HepG2 (cell line): ENCODE measurements around the gene TGM2. TPM values are rescaled to one million over a fixed set of nuclear protein-coding genes. Genes with fewer than 3 reads are reported as not detected.

Experiments
- BCL6 ChIP-seq: IDR thresholded peaks from 2 replicates; pipeline ENCODE4 v1.6.1; 2016; ENCODE audit warnings: missing genetic modification reagents, missing compliant biosample characterization
- ERF ChIP-seq: IDR thresholded peaks from 2 replicates; pipeline ENCODE4 v1.6.1; 2018; ENCODE audit warnings: missing biosample characterization, missing genetic modification reagents
- GMEB2 ChIP-seq: IDR thresholded peaks from 2 replicates; pipeline ENCODE4 v1.6.1; 2016; ENCODE audit warnings: missing biosample characterization, missing genetic modification reagents, low read depth
- HMG20A ChIP-seq: IDR thresholded peaks from 2 replicates; pipeline ENCODE4 v1.6.1; 2016; ENCODE audit warnings: borderline replicate concordance
- KDM1A ChIP-seq: IDR thresholded peaks from 2 replicates; pipeline ENCODE4 v1.6.1; 2016; ENCODE audit warnings: missing compliant biosample characterization
- NFKBIZ ChIP-seq: IDR thresholded peaks from 2 replicates; pipeline ENCODE4 v1.6.1; 2018; ENCODE audit warnings: missing genetic modification reagents, missing compliant biosample characterization
- RBM22 ChIP-seq: fragments of 200-400 bp; formaldehyde crosslinking; optimal IDR thresholded peaks from 2 replicates; pipeline ENCODE3; 2017; ENCODE audit warnings: mild to moderate bottlenecking, low read length, moderate library complexity
- SKI ChIP-seq: fragments of 450-650 bp; IDR thresholded peaks from one replicate; pipeline ENCODE4 v1.6.1; 2018; ENCODE audit warnings: mild to moderate bottlenecking; ENCODE audit not compliant: partially characterized antibody
- TCF7 ChIP-seq: sonication (generic); IDR thresholded peaks from 2 replicates; pipeline ENCODE4 v1.6.1; 2016; ENCODE audit warnings: antibody characterized with exemption, low read depth
- ZBTB42 ChIP-seq: sonication (generic); formaldehyde crosslinking; IDR thresholded peaks from 2 replicates; pipeline ENCODE4 v1.5.0; 2020; ENCODE audit warnings: mild to moderate bottlenecking, missing genetic modification reagents
- ZFYVE20 ChIP-seq: sonication (generic); formaldehyde crosslinking; IDR thresholded peaks from 2 replicates; pipeline ENCODE4 v1.8.0; 2023; ENCODE audit warnings: low read depth, mild to moderate bottlenecking, moderate library complexity, missing genetic modification reagents, borderline replicate concordance
- ZNF350 ChIP-seq: sonication (generic); formaldehyde crosslinking; IDR thresholded peaks from 2 replicates; pipeline ENCODE4 v1.4.0; 2020; ENCODE audit warnings: mild to moderate bottlenecking, low read depth, missing genetic modification reagents, borderline replicate concordance
- ZNF609 ChIP-seq: sonication (generic); formaldehyde crosslinking; IDR thresholded peaks from 2 replicates; pipeline ENCODE4 v1.4.0; 2020; ENCODE audit warnings: mild to moderate bottlenecking, missing genetic modification reagents, borderline replicate concordance
- polyA plus RNA-seq, 8 experiments: library from polyadenylated mRNA; depleted of rRNA in 3 of 8; stranded (reverse) in 7 of 8; unstranded in 1 of 8; fragments of >200 nt; fragmentation: Illumina TruSeq in 4 of 8; extraction: Trizol in 4 of 8; gene quantifications; 2 replicates each; pipeline versions ENCODE4 v1.2.1 to v1.2.3, GENCODE V29; 2011 to 2016; ENCODE audit warnings: low read depth in 4 of 8, missing spikeins in 1 of 8, mixed read lengths in 1 of 8; ENCODE audit not compliant: insufficient read depth in 1 of 8
- total RNA-seq, 5 experiments: library from RNA; depleted of rRNA; stranded (reverse); fragments of >200 nt; fragmentation: Illumina TruSeq; extraction: Trizol; gene quantifications; 2 replicates each; pipeline ENCODE4 v1.2.3, GENCODE V29; 2016; ENCODE audit warnings: low read depth in 1 of 5
- TF ChIP-seq, protein P1 (sequence below): sonication (generic); formaldehyde crosslinking; IDR thresholded peaks from 2 replicates; pipeline ENCODE4 v1.4.0; 2020; ENCODE audit warnings: missing genetic modification reagents
- TF ChIP-seq, protein P2 (sequence below): sonication (generic); formaldehyde crosslinking; IDR thresholded peaks from 2 replicates; pipeline ENCODE4 v1.4.0; 2020; ENCODE audit warnings: missing genetic modification reagents, borderline replicate concordance
- TF ChIP-seq, protein P3 (sequence below): conservative IDR thresholded peaks from 2 replicates; pipeline ENCODE4 v1.6.1; 2018; ENCODE audit warnings: missing genetic modification reagents

The TGM2 gene
- total and polyA plus RNA-seq, 2 of the 13 experiments (the other 11 are each of a cell fraction or from before 2014, with no cell fraction given): 4.2 to 46.4 TPM

DNA sequence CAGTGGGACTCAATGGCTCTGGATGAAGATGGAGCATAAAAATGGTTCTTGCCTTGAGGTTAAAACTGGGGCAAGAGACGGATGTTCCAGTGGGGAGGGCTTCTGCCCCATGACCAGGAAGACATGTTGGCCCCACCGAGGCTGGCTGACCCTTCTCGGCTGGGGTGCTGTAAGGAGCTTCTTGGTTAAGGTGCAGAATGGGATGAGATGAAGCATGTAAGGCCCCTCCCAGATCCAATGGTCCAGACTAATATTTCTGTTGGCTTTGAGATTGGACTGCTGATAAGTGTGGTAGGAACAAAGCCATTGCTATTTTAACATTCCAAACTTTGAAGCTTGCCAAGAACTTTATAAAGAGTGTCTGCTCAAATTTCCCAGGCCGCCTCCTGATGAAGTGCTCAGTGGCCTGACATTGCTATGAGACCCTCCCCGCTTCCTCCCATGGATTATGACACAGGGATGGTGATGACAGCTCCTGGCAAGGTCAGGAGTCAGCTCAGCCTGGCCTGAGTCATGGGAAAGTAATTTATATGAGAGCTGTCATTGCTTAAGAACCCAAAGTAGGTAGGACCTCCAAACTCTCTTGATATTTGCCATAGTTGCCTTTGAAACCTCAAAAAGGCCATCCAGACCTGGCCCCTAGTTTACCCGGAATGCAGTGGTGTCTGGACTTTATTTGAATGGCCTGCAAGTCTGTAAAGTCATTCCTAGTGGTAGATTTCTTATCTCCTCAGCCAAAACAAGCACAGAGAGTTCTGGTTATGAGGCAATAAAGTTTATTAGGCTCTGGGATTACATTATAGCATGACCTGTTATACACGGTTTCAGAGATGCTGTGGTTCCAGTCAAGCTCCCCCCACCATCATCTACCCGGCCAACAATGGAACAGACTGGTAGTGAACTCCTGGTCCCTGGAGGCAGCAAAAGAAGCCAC, 55.2 kb downstream of the TGM2 start (continued):
- TF ChIP-seq ZNF609: peak; percentile 55; the same call in 1 of the 2 replicates
- TF ChIP-seq RBM22: no peak
- peak; percentile 56; the same call in 1 of the 2 replicates for TF ChIP-seq ZNF350 (CRISPR knock-in tag)
- peak; percentile 76 for TF ChIP-seq BCL6
- peak; percentile 55 for TF ChIP-seq SKI
- TF ChIP-seq ZBTB42 (CRISPR knock-in tag): no peak
- no peak for TF ChIP-seq ZFYVE20
- TF ChIP-seq GMEB2 (CRISPR knock-in tag): no peak
- TF ChIP-seq NFKBIZ (CRISPR knock-in tag): 0 out of 2 replicates have a peak, but pooled peaks have one; percentile 38
- TF ChIP-seq TCF7: peak; percentile 60
- TF ChIP-seq KDM1A (CRISPR knock-in tag): peak; percentile 63; the same call in 1 of the 2 replicates
- TF ChIP-seq HMG20A (CRISPR knock-in tag): peak; percentile 78
- TF ChIP-seq, protein P1, sequence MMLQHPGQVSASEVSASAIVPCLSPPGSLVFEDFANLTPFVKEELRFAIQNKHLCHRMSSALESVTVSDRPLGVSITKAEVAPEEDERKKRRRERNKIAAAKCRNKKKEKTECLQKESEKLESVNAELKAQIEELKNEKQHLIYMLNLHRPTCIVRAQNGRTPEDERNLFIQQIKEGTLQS (CRISPR knock-in tag): peak; percentile 97
- TF ChIP-seq ERF (CRISPR knock-in tag): peak; percentile 53; the same call in 1 of the 2 replicates
- TF ChIP-seq, protein P2, sequence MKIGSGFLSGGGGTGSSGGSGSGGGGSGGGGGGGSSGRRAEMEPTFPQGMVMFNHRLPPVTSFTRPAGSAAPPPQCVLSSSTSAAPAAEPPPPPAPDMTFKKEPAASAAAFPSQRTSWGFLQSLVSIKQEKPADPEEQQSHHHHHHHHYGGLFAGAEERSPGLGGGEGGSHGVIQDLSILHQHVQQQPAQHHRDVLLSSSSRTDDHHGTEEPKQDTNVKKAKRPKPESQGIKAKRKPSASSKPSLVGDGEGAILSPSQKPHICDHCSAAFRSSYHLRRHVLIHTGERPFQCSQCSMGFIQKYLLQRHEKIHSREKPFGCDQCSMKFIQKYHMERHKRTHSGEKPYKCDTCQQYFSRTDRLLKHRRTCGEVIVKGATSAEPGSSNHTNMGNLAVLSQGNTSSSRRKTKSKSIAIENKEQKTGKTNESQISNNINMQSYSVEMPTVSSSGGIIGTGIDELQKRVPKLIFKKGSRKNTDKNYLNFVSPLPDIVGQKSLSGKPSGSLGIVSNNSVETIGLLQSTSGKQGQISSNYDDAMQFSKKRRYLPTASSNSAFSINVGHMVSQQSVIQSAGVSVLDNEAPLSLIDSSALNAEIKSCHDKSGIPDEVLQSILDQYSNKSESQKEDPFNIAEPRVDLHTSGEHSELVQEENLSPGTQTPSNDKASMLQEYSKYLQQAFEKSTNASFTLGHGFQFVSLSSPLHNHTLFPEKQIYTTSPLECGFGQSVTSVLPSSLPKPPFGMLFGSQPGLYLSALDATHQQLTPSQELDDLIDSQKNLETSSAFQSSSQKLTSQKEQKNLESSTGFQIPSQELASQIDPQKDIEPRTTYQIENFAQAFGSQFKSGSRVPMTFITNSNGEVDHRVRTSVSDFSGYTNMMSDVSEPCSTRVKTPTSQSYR (CRISPR knock-in tag): peak; percentile 52; the same call in 1 of the 2 replicates
- TF ChIP-seq, protein P3, sequence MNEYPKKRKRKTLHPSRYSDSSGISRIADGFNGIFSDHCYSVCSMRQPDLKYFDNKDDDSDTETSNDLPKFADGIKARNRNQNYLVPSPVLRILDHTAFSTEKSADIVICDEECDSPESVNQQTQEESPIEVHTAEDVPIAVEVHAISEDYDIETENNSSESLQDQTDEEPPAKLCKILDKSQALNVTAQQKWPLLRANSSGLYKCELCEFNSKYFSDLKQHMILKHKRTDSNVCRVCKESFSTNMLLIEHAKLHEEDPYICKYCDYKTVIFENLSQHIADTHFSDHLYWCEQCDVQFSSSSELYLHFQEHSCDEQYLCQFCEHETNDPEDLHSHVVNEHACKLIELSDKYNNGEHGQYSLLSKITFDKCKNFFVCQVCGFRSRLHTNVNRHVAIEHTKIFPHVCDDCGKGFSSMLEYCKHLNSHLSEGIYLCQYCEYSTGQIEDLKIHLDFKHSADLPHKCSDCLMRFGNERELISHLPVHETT: no peak
